ENCODE data around the gene LETMD1. TPM values are rescaled to one million over a fixed set of nuclear protein-coding genes. Genes with fewer than 3 reads are reported as not detected.

Gene LETMD1
- total and polyA plus RNA-seq, 2 of the 4 experiments (the other 2 are of a cell fraction), result 27.6 to 40.1 TPM

GRCh38 chr12:51028813-51029150, 19.3 kb upstream of the LETMD1 start (continued):
- TF ChIP-seq CTCF (conservative IDR thresholded peaks at IDR 0.05; ENCODE audit: low read depth, low read length) (no peak), RFX5 (IDR thresholded peaks at IDR 0.05; ENCODE audit: low read depth, low read length) (no peak)

GRCh38 chr12:51033048-51033447, 15.1 kb upstream of the LETMD1 start:
- no peak overlapping the region for H3K9ac ChIP-seq (ENCODE audit: low read depth, low read length)
- no TSS peak for BruUV-seq (replicated peaks)
- ATAC-seq (ENCODE audit: low read depth), result no peak
- ChIA-PET POLR2A (ENCODE audit: unreplicated experiment) (no interaction called here), CTCF (interaction anchor here (0.6 kb wide), 2 partner anchors 268 to 642 kb away, joined by 3 read pairs; no protein-coding TSS in a partner anchor)
- H2BK20ac ChIP-seq (ENCODE audit: low read depth, low read length), result no peak overlapping the region
- no peaks in the 10 kb centered on the region for H3K27me3 ChIP-seq (ENCODE audit: control insufficient read depth, insufficient read depth, low read length)
- TF ChIP-seq USF2 (IDR thresholded peaks at IDR 0.05; ENCODE audit: low read depth, low read length), result no peak
- no peak for TF ChIP-seq CEBPB (IDR thresholded peaks at IDR 0.05; ENCODE audit: low read depth, low read length)
- no peak for TF ChIP-seq RCOR1 (IDR thresholded peaks at IDR 0.05; ENCODE audit: insufficient replicate concordance, low read length)
- TF ChIP-seq RAD21 (IDR thresholded peaks at IDR 0.05; ENCODE audit: low read length), result no peak
- TF ChIP-seq ELK1 (IDR thresholded peaks at IDR 0.05; ENCODE audit: borderline replicate concordance, low read depth, low read length), result no peak
- no peak for TF ChIP-seq NFE2L2 (IDR thresholded peaks at IDR 0.05; ENCODE audit: low read depth, low read length)
- TF ChIP-seq BHLHE40 (IDR thresholded peaks at IDR 0.05; ENCODE audit: low read depth, low read length), result no peak
- H3K36me3 ChIP-seq (ENCODE audit: control insufficient read depth, insufficient read depth, low read length), result no peaks in the 10 kb centered on the region
- no peak overlapping the region for H3K18ac ChIP-seq (ENCODE audit: low read depth, low read length)
- H3K4me3 ChIP-seq (ENCODE audit: insufficient read depth, low read depth, low read length), result no peak overlapping the region
- no peak overlapping the region for H4K5ac ChIP-seq (ENCODE audit: low read depth, low read length)
- no peak overlapping the region for H3K56ac ChIP-seq (ENCODE audit: extremely low read depth, insufficient read depth, low read length)
- H4K20me1 ChIP-seq (ENCODE audit: insufficient read depth, low read length), result no peaks in the 10 kb centered on the region; the same call in 1 of the 2 replicates
- DNase-seq, result no peak
- dilution Hi-C loops (cut with HindIII; ENCODE audit: low sequenced_read_pairs, unreplicated experiment) (no loop called here), in situ Hi-C loops (cut with MboI; ENCODE audit: low sequenced_read_pairs) (no loop called here), intact Hi-C loops (cut with micrococcal nuclease) (no loop called here)
- H3K27ac ChIP-seq (ENCODE audit: insufficient read depth, low read length), result no peak overlapping the region
- no peak overlapping the region; the same call in 1 of the 2 replicates for H3K23ac ChIP-seq (ENCODE audit: low read depth, low read length)
- no peak overlapping the region for H4K91ac ChIP-seq (ENCODE audit: insufficient read depth, low read depth, low read length)
- no peaks in the 10 kb centered on the region for H3K9me1 ChIP-seq (ENCODE audit: insufficient read depth, low read length)
- H4K8ac ChIP-seq (ENCODE audit: low read depth in 2 of 2, low read length in 2 of 2), result no peak overlapping the region
- no peak overlapping the region for H2BK5ac ChIP-seq (ENCODE audit: low read depth, low read length, poor library complexity, severe bottlenecking)
- H3K4me1 ChIP-seq (ENCODE audit: control insufficient read depth, insufficient read depth, low read length), result peaks cover 3% of the 10 kb centered on the region; the same call in 1 of the 2 replicates
- no peaks in the 10 kb centered on the region for H3K79me1 ChIP-seq (ENCODE audit: low read depth in 1 of 2, low read length in 2 of 2)
- no peak overlapping the region for H3K4me2 ChIP-seq (ENCODE audit: low read depth, low read length)
- no peak overlapping the region for H2AK9ac ChIP-seq (replicated peaks; ENCODE audit: low read depth, low read length, poor library complexity)
- no peak overlapping the region for H2AK5ac ChIP-seq (ENCODE audit: low read depth, low read length)
- no CpG with 5 or more reads among the region's 2 CpGs for WGBS, 2 experiments (ENCODE audit: extremely low coverage in 2 of 2, insufficient read length in 1 of 2)
- H3K9me3 ChIP-seq (ENCODE audit: control insufficient read depth, insufficient read depth, low read length), result no peaks in the 10 kb centered on the region
- no peak overlapping the region for H3K14ac ChIP-seq (replicated peaks; ENCODE audit: low read depth, low read length)
- H2AFZ ChIP-seq (replicated peaks; ENCODE audit: low read length, poor library complexity), result no peak overlapping the region
- no peak overlapping the region for H3K4ac ChIP-seq (ENCODE audit: low read depth, low read length)
- no peak overlapping the region for H2BK15ac ChIP-seq (ENCODE audit: low read depth, low read length)
- H2BK120ac ChIP-seq (ENCODE audit: low read depth, low read length), result no peak overlapping the region

All from IMR-90 (cell line).